OCI-LY3 (cell line): Measurements from ENCODE around the gene CERS6.

ENCODE experiments used
- CTCF ChIP-seq: fragments of 200-600, 300-600 bp; sonication (generic); IDR thresholded peaks from 2 replicates; pipeline ENCODE4 v1.5.1; 2014; ENCODE audit warnings: antibody characterized with exemption, low read length, low read depth
- EZH2phosphoT487 ChIP-seq: fragments of 200-600 bp; shearing (Covaris generic); IDR thresholded peaks from 2 replicates; pipeline ENCODE4 v1.6.1; 2018; ENCODE audit warnings: antibody characterized with exemption, mixed run types, low read depth

- TF ChIP-seq CTCF (no peak), EZH2phosphoT487 (no peak)
Observed at GRCh38 chr2:168744844-168745243, 288.8 kb downstream of the CERS6 start.
